Panc1 (cell line): ENCODE measurements around the gene RNF214.

Experiments
- CTCF ChIP-seq: fragments of 450-650 bp; IDR thresholded peaks from 2 replicates; pipeline ENCODE4 v1.5.1; 2017; ENCODE audit warnings: mild to moderate bottlenecking
- POLR2AphosphoS5 ChIP-seq: IDR thresholded peaks from 2 replicates; pipeline ENCODE4 v1.6.1; 2012; ENCODE audit warnings: mild to moderate bottlenecking, low read depth, low read length, moderate library complexity
- SIN3A ChIP-seq: IDR thresholded peaks from 2 replicates; pipeline ENCODE4 v1.6.1; 2012; ENCODE audit warnings: low read depth, mild to moderate bottlenecking, low read length, moderate library complexity, borderline replicate concordance; ENCODE audit not compliant: insufficient read depth
- TCF7L2 ChIP-seq: IDR thresholded peaks from 2 replicates; pipeline ENCODE4 v1.6.1; 2011; ENCODE audit warnings: mild to moderate bottlenecking, low read depth, low read length, inconsistent platforms
- TF ChIP-seq, protein P1 (sequence below), 2 experiments: IDR thresholded peaks; 2 replicates each; pipeline ENCODE4 v1.6.1; 2011 to 2012; ENCODE audit warnings: low read depth in 2 of 2, control low read depth in 1 of 2, low read length in 1 of 2, mild to moderate bottlenecking in 1 of 2, moderate library complexity in 1 of 2; ENCODE audit not compliant: insufficient read depth in 1 of 2

DNA sequence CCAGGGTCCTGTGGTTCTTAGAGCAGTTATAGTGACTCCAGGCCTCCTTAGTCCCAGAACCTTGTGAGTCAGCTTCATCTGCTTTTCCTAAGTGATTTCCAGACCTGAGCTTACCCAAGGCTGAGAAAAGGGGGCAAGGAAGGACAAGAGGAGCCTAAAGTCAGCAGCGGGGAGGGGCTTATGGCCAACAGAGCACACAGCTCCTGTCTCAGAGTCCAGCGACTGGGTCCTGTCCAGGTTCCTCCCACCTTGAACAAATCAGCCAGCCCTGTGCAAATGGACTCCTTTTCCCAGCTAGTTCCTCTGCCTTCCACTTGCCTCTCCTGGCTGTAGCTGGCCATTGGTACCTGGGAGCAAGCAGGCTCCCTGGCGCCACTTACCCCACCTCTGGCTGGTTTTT, 72.7 kb downstream of the RNF214 start:
- TF ChIP-seq CTCF, result no peak
- TF ChIP-seq, protein P1, sequence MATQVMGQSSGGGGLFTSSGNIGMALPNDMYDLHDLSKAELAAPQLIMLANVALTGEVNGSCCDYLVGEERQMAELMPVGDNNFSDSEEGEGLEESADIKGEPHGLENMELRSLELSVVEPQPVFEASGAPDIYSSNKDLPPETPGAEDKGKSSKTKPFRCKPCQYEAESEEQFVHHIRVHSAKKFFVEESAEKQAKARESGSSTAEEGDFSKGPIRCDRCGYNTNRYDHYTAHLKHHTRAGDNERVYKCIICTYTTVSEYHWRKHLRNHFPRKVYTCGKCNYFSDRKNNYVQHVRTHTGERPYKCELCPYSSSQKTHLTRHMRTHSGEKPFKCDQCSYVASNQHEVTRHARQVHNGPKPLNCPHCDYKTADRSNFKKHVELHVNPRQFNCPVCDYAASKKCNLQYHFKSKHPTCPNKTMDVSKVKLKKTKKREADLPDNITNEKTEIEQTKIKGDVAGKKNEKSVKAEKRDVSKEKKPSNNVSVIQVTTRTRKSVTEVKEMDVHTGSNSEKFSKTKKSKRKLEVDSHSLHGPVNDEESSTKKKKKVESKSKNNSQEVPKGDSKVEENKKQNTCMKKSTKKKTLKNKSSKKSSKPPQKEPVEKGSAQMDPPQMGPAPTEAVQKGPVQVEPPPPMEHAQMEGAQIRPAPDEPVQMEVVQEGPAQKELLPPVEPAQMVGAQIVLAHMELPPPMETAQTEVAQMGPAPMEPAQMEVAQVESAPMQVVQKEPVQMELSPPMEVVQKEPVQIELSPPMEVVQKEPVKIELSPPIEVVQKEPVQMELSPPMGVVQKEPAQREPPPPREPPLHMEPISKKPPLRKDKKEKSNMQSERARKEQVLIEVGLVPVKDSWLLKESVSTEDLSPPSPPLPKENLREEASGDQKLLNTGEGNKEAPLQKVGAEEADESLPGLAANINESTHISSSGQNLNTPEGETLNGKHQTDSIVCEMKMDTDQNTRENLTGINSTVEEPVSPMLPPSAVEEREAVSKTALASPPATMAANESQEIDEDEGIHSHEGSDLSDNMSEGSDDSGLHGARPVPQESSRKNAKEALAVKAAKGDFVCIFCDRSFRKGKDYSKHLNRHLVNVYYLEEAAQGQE (IDR thresholded peaks at IDR 0.05; ENCODE audit: insufficient read depth in 1 of 2, low read depth in 2 of 2, low read length in 1 of 2), result no peak
- TF ChIP-seq POLR2AphosphoS5, result no peak
- TF ChIP-seq SIN3A, result no peak
- no peak for TF ChIP-seq TCF7L2
